KMS-11 (cell line): ENCODE results near the gene AOC3.

Experiments
- H2AFZ ChIP-seq: fragments of 200-600 bp; sonication (generic); 2 replicates; pipeline ENCODE4 v1.6.1; 2016; ENCODE audit warnings: antibody characterized with exemption, mixed run types, low read depth
- H3K27ac ChIP-seq: fragments of 200-600 bp; sonication (generic); 2 replicates; pipeline ENCODE4 v1.6.1; 2016; ENCODE audit warnings: mild to moderate bottlenecking, mixed run types
- H3K27me3 ChIP-seq: fragments of 200-600 bp; sonication (generic); 2 replicates; pipeline ENCODE4 v1.6.1; 2017; ENCODE audit warnings: mild to moderate bottlenecking, low read depth, mixed run types, moderate library complexity; ENCODE audit not compliant: insufficient read depth
- H3K36me3 ChIP-seq: fragments of 200-600 bp; sonication (generic); 2 replicates; pipeline ENCODE4 v1.6.1; 2017; ENCODE audit warnings: mild to moderate bottlenecking, mixed run types; ENCODE audit not compliant: insufficient read depth
- H3K4me1 ChIP-seq: fragments of 200-600 bp; sonication (generic); 2 replicates; pipeline ENCODE4 v1.6.1; 2016; ENCODE audit warnings: mild to moderate bottlenecking, low read depth, mixed run types; ENCODE audit not compliant: poor library complexity, severe bottlenecking
- H3K4me2 ChIP-seq: fragments of 200-600 bp; sonication (generic); 2 replicates; pipeline ENCODE4 v1.7.0; 2016; ENCODE audit warnings: mild to moderate bottlenecking, mixed run types
- H3K4me3 ChIP-seq: fragments of 200-600 bp; sonication (generic); IDR thresholded peaks from 2 replicates; pipeline ENCODE4 v1.6.1; 2017; ENCODE audit warnings: low read depth, low read length, mixed read lengths; ENCODE audit not compliant: insufficient read depth
- H3K79me2 ChIP-seq: fragments of 200-600 bp; sonication (generic); 2 replicates; pipeline ENCODE4 v1.6.1; 2016; ENCODE audit warnings: low read depth, mixed run types; ENCODE audit not compliant: insufficient read depth
- H3K9ac ChIP-seq: fragments of 200-600 bp; sonication (generic); 2 replicates; pipeline ENCODE4 v1.6.1; 2016; ENCODE audit warnings: mild to moderate bottlenecking, mixed run types
- H4K20me1 ChIP-seq: fragments of 200-600 bp; sonication (generic); 2 replicates; pipeline ENCODE4 v1.6.1; 2016; ENCODE audit warnings: mild to moderate bottlenecking, mixed run types; ENCODE audit not compliant: insufficient read depth
- TF ChIP-seq, protein P1 (sequence below): fragments of 200-600 bp; sonication (generic); conservative IDR thresholded peaks from 2 replicates; pipeline ENCODE4 v1.6.1; 2017; ENCODE audit warnings: low read depth, mild to moderate bottlenecking, antibody characterized with exemption, low read length, moderate library complexity, mixed read lengths

The AOC3 gene, protein sequence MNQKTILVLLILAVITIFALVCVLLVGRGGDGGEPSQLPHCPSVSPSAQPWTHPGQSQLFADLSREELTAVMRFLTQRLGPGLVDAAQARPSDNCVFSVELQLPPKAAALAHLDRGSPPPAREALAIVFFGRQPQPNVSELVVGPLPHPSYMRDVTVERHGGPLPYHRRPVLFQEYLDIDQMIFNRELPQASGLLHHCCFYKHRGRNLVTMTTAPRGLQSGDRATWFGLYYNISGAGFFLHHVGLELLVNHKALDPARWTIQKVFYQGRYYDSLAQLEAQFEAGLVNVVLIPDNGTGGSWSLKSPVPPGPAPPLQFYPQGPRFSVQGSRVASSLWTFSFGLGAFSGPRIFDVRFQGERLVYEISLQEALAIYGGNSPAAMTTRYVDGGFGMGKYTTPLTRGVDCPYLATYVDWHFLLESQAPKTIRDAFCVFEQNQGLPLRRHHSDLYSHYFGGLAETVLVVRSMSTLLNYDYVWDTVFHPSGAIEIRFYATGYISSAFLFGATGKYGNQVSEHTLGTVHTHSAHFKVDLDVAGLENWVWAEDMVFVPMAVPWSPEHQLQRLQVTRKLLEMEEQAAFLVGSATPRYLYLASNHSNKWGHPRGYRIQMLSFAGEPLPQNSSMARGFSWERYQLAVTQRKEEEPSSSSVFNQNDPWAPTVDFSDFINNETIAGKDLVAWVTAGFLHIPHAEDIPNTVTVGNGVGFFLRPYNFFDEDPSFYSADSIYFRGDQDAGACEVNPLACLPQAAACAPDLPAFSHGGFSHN

DNA sequence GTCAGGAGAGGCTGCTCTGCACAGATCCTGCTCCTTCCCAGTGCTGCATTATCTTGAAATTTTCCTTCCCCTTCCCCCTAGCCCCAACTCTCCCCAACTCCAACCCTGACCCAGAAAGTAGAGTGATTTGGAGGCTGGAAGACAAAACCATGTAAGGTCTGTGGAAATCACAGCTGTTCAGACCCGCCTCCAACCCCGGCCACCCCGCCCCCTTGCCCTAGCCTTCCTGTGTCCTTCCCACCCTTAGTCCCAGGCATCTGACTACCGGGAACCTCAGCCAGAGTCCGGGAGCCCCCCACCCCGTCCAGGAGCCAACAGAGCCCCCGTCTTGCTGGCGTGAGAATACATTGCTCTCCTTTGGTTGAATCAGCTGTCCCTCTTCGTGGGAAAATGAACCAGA lies at the start of gene AOC3:
Gene AOC3 (plus strand): TSS at position 246 of the 400 bp plus-strand sequence. CDS start 145 bp downstream, at position 391.
- H3K36me3 ChIP-seq, result no peaks in the 10 kb centered on the region
- no peak within 1 kb of the TSS; the same call in 1 of the 2 replicates for H3K4me2 ChIP-seq
- TF ChIP-seq, protein P1, sequence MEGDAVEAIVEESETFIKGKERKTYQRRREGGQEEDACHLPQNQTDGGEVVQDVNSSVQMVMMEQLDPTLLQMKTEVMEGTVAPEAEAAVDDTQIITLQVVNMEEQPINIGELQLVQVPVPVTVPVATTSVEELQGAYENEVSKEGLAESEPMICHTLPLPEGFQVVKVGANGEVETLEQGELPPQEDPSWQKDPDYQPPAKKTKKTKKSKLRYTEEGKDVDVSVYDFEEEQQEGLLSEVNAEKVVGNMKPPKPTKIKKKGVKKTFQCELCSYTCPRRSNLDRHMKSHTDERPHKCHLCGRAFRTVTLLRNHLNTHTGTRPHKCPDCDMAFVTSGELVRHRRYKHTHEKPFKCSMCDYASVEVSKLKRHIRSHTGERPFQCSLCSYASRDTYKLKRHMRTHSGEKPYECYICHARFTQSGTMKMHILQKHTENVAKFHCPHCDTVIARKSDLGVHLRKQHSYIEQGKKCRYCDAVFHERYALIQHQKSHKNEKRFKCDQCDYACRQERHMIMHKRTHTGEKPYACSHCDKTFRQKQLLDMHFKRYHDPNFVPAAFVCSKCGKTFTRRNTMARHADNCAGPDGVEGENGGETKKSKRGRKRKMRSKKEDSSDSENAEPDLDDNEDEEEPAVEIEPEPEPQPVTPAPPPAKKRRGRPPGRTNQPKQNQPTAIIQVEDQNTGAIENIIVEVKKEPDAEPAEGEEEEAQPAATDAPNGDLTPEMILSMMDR, result no peak
- H4K20me1 ChIP-seq, result no peaks in the 10 kb centered on the region
- peaks cover 74% of the 10 kb centered on the region for H3K4me1 ChIP-seq
- H3K9ac ChIP-seq, result no peak within 1 kb of the TSS
- H2AFZ ChIP-seq, result no peak within 1 kb of the TSS
- no peak within 1 kb of the TSS for H3K4me3 ChIP-seq
- no peak within 1 kb of the TSS for H3K27ac ChIP-seq
- no peaks in the 10 kb centered on the region for H3K79me2 ChIP-seq
- no peaks in the 10 kb centered on the region for H3K27me3 ChIP-seq

DNA sequence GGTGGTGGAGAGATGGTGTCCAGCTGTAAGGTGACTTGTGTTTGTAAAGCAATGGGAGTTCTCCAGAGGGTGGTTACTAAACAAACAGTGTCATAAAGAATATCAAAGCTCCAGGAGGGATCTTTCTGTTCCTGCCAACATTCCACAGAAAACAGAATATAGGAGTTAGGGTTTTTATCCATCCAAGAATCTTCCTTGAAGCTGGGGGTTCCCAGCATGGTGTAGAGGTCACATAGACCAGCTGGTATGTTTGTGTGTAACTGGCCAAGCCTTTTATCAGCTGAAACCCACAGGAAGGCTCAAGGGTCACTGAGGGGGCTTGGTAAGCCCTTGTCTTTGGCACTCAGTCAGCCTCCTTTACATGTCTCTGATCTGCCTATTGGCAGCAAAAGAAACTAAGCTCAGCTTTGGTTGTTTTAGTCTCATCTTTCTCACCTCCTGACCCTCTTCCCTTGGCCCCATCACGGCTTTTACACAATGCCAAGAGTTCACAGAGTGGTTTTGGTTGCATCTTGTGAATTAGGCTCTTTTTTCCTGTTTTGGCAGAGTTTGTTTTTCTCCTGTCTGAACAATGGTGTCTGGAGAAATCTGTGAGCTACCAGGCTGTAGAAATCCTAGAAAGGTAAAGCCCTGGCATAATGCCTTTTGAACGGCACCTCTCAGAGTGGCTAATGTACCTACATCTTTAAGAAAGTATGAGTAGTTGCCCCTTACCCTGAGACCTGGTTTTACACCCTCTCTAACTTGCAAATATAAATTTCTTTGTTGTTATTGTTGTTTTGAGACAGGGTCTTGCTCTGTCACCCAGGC lies 47.7 kb upstream of the AOC3 start:
- Histone ChIP-seq H3K4me2 (no peak overlapping the region), H3K4me1 (peaks cover 6% of the 10 kb centered on the region), H3K27me3 (no peaks in the 10 kb centered on the region), H3K27ac (no peak overlapping the region), H3K36me3 (no peaks in the 10 kb centered on the region), H3K4me3 (no peak overlapping the region), H3K9ac (no peak overlapping the region), H3K79me2 (no peaks in the 10 kb centered on the region), H4K20me1 (no peaks in the 10 kb centered on the region), H2AFZ (no peak overlapping the region)
- TF ChIP-seq, protein P1, result no peak

DNA sequence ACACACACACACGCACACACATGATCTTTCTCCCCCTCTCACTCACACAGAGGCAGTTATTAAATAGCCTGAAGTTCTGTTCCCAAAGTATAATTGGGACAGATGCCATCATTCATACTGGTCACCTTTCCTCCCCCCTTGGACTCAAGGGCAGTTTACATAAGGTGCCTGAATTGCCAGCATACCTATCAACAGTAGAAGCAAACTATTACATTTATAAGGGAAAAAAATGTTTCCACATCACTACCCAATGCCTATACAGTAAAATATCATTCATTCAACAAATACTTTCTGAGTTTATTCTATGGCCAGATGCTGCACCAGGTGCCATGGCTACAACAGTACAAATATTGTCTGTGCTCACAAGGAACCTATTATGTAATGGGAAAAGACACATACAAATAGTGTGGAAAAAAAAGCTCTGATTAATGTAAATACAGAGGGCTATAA lies 46.1 kb upstream of the AOC3 start:
- TF ChIP-seq, protein P1, result no peak
- no peaks in the 10 kb centered on the region for H3K27me3 ChIP-seq
- no peaks in the 10 kb centered on the region for H4K20me1 ChIP-seq
- H2AFZ ChIP-seq, result no peak overlapping the region
- no peak overlapping the region for H3K4me3 ChIP-seq
- H3K36me3 ChIP-seq, result no peaks in the 10 kb centered on the region
- no peak overlapping the region for H3K27ac ChIP-seq
- no peak overlapping the region for H3K4me2 ChIP-seq
- H3K79me2 ChIP-seq, result no peaks in the 10 kb centered on the region
- H3K9ac ChIP-seq, result no peak overlapping the region
- no peaks in the 10 kb centered on the region for H3K4me1 ChIP-seq

DNA sequence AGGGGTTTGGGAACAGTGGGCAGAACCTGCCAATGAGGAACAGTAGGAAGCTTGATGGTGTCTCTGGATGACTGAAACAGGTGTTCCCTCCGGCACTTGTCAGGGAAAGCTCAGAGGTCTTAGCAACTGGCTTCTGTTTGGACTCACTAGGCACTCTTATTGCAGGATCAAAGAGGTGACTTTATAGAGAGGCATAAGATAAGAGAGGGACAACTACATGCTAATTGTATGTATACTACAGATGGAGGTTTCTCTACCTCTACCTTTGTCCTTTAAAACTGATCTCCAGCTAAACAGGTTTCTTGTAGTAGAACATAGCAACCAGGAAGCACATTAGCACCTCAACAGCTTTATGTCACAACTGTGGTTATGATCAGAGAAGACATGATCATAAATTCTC lies 44.8 kb upstream of the AOC3 start:
- Histone ChIP-seq H2AFZ (no peak overlapping the region), H3K27ac (no peak overlapping the region), H3K36me3 (no peaks in the 10 kb centered on the region), H3K9ac (no peak overlapping the region), H4K20me1 (no peaks in the 10 kb centered on the region), H3K4me1 (no peaks in the 10 kb centered on the region), H3K4me3 (no peak overlapping the region), H3K27me3 (no peaks in the 10 kb centered on the region), H3K79me2 (no peaks in the 10 kb centered on the region), H3K4me2 (no peak overlapping the region)
- TF ChIP-seq, protein P1, result no peak
